HEK293 (cell line): ENCODE data around the gene PID1.

Experiments used
- CTCF ChIA-PET: fragments of 350-600 bp; formaldehyde crosslinking; extraction: SDS; loops from one replicate; lab custom pipeline; 2021; ENCODE audit warnings: antibody characterized with exemption; lab: Yijun Ruan, JAX
- POLR2A ChIA-PET: fragments of 300-600 bp; formaldehyde crosslinking; extraction: SDS; loops from one replicate; lab custom pipeline; 2020; ENCODE audit warnings: antibody characterized with exemption, inconsistent platforms; lab: Yijun Ruan, JAX
- H3K27ac ChIP-seq: fragments of 200-500 bp; sonication (Bioruptor generic); 2 replicates; pipeline ENCODE4 v1.5.1; 2014; ENCODE audit warnings: low read depth, low read length, control low read depth, inconsistent platforms; ENCODE audit errors: extremely low read depth
- H3K36me3 ChIP-seq, 2 experiments: fragments of 200-500 bp in 1 of 2; sonication (Bioruptor generic) in 1 of 2; 1 replicate in 1 of 2; 2 replicates in 1 of 2; pipeline ENCODE4 v1.5.1; 2014 to 2017; ENCODE audit warnings: inconsistent platforms in 2 of 2, low read length in 2 of 2; ENCODE audit not compliant: control insufficient read depth in 2 of 2, insufficient read depth in 1 of 2
- H3K4me1 ChIP-seq: fragments of 200-500 bp; sonication (Bioruptor generic); 2 replicates; pipeline ENCODE4 v1.5.1; 2014; ENCODE audit warnings: mild to moderate bottlenecking, low read length, inconsistent platforms; ENCODE audit not compliant: control insufficient read depth, insufficient read depth
- H3K4me3 ChIP-seq: 2 replicates; pipeline ENCODE4 v1.5.1; 2011; ENCODE audit warnings: low read depth, mild to moderate bottlenecking, control low read depth, low read length, moderate library complexity
- H3K9me3 ChIP-seq: fragments of 200-500 bp; sonication (Bioruptor generic); 2 replicates; pipeline ENCODE4 v1.5.1; 2014; ENCODE audit warnings: low read depth, low read length, inconsistent platforms; ENCODE audit not compliant: control insufficient read depth, insufficient read depth
- CTCF ChIP-seq: fragments of 450-650 bp; formaldehyde crosslinking; IDR thresholded peaks from 2 replicates; pipeline ENCODE4 v1.5.1; 2016; ENCODE audit warnings: missing biosample characterization, missing genetic modification characterization
- HOXC10 ChIP-seq: sonication (generic); formaldehyde crosslinking; IDR thresholded peaks from 2 replicates; pipeline ENCODE4 v1.8.1; 2023; ENCODE audit warnings: mild to moderate bottlenecking, missing genetic modification reagents
- INSM2 ChIP-seq: fragments of 450-650 bp; formaldehyde crosslinking; IDR thresholded peaks from 2 replicates; pipeline ENCODE4 v1.5.1; 2016; ENCODE audit warnings: missing biosample characterization, missing genetic modification characterization
- RBAK ChIP-seq: fragments of 450-650 bp; formaldehyde crosslinking; IDR thresholded peaks from 2 replicates; pipeline ENCODE4 v1.5.1; 2016; ENCODE audit warnings: missing biosample characterization, missing genetic modification characterization
- ZBTB44 ChIP-seq: fragments of 450-650 bp; IDR thresholded peaks from 2 replicates; pipeline ENCODE4 v1.5.1; 2018; ENCODE audit warnings: missing biosample characterization, mild to moderate bottlenecking, missing genetic modification characterization
- ZBTB6 ChIP-seq: fragments of 450-650 bp; formaldehyde crosslinking; IDR thresholded peaks from 2 replicates; pipeline ENCODE4 v1.5.1; 2017; ENCODE audit warnings: missing biosample characterization, missing genetic modification characterization
- ZNF138 ChIP-seq: fragments of 450-650 bp; formaldehyde crosslinking; IDR thresholded peaks from 2 replicates; pipeline ENCODE4 v1.5.1; 2016; ENCODE audit warnings: missing biosample characterization, missing genetic modification characterization, borderline replicate concordance
- ZNF16 ChIP-seq: fragments of 450-650 bp; formaldehyde crosslinking; IDR thresholded peaks from 2 replicates; pipeline ENCODE4 v1.5.1; 2016; ENCODE audit warnings: low read depth, missing biosample characterization, missing genetic modification characterization
- ZNF214 ChIP-seq: fragments of 450-650 bp; formaldehyde crosslinking; IDR thresholded peaks from 2 replicates; pipeline ENCODE4 v1.5.1; 2017; ENCODE audit warnings: missing biosample characterization, mild to moderate bottlenecking, missing genetic modification characterization, borderline replicate concordance
- ZNF274 ChIP-seq, 2 experiments: fragments of 200-500 bp in 1 of 2; fragments of 450-650 bp in 1 of 2; sonication (Bioruptor generic) in 1 of 2; formaldehyde crosslinking in 1 of 2; IDR thresholded peaks; 2 replicates each; pipeline versions ENCODE4 v1.5.1 to v1.6.1; 2014 to 2016; ENCODE audit warnings: borderline replicate concordance in 1 of 2, inconsistent platforms in 1 of 2, low read length in 1 of 2, missing biosample characterization in 1 of 2, missing genetic modification characterization in 1 of 2
- ZNF280D ChIP-seq: fragments of 450-650 bp; formaldehyde crosslinking; IDR thresholded peaks from 2 replicates; pipeline ENCODE4 v1.5.1; 2016; ENCODE audit warnings: missing biosample characterization, missing genetic modification characterization
- ZNF335 ChIP-seq: fragments of 450-650 bp; formaldehyde crosslinking; conservative IDR thresholded peaks from 2 replicates; pipeline ENCODE4 v1.5.1; 2016; ENCODE audit warnings: missing biosample characterization, missing genetic modification characterization
- ZNF549 ChIP-seq: fragments of 450-650 bp; IDR thresholded peaks from 2 replicates; pipeline ENCODE4 v1.5.1; 2018; ENCODE audit warnings: missing biosample characterization, missing genetic modification characterization, mild to moderate bottlenecking, inconsistent platforms, moderate library complexity
- ZNF621 ChIP-seq: fragments of 450-650 bp; formaldehyde crosslinking; IDR thresholded peaks from 2 replicates; pipeline ENCODE4 v1.5.1; 2017; ENCODE audit warnings: missing biosample characterization, missing genetic modification characterization
- ZNF777 ChIP-seq: fragments of 450-650 bp; formaldehyde crosslinking; IDR thresholded peaks from 2 replicates; pipeline ENCODE4 v1.5.1; 2017; ENCODE audit warnings: missing biosample characterization, missing genetic modification characterization, borderline replicate concordance
- ZNF843 ChIP-seq: fragments of 450-650 bp; formaldehyde crosslinking; IDR thresholded peaks from 2 replicates; pipeline ENCODE4 v1.5.1; 2016; ENCODE audit warnings: missing biosample characterization, missing genetic modification characterization

PID1 gene

GRCh38 chr2:229051798-229052197 is 219.3 kb downstream of the PID1 start:
- ChIA-PET CTCF (no interaction called here), POLR2A (no interaction called here)
- Histone ChIP-seq H3K4me3 (no peak overlapping the region), H3K9me3 (no peaks in the 10 kb centered on the region), H3K4me1 (no peaks in the 10 kb centered on the region), H3K27ac (no peak overlapping the region), H3K36me3 (no peaks in the 10 kb centered on the region)
- TF ChIP-seq ZNF138 (tag by site-specific recombination) (no peak), ZNF843 (tag by site-specific recombination) (no peak), INSM2 (tag by site-specific recombination) (no peak), ZNF335 (tag by site-specific recombination) (no peak), ZNF214 (no peak), CTCF (tag by site-specific recombination) (no peak), HOXC10 (CRISPR knock-in tag) (no peak), ZNF621 (tag by site-specific recombination) (no peak)

- no peaks in the 10 kb centered on the region for H3K9me3 ChIP-seq
- no peak overlapping the region for H3K27ac ChIP-seq
- no peaks in the 10 kb centered on the region for H3K4me1 ChIP-seq
- H3K4me3 ChIP-seq = no peak overlapping the region
- TF ChIP-seq ZBTB6 = no peak
- TF ChIP-seq ZNF274 (IDR thresholded peaks at IDR 0.05; ENCODE audit: low read length) = no peak
- TF ChIP-seq ZNF274 (tag by site-specific recombination; IDR thresholded peaks at IDR 0.05; ENCODE audit: borderline replicate concordance) = no peak
- no peak for TF ChIP-seq ZBTB44 (tag by site-specific recombination)
- TF ChIP-seq ZNF280D (tag by site-specific recombination) = no peak
- no peak for TF ChIP-seq ZNF777 (tag by site-specific recombination)
- no peak for TF ChIP-seq ZNF549 (tag by site-specific recombination)
- TF ChIP-seq ZNF16 (tag by site-specific recombination) = no peak
- TF ChIP-seq RBAK (tag by site-specific recombination) = no peak
- CTCF ChIA-PET = interaction anchor here (0.7 kb wide), 1 partner anchor 537 kb away, joined by 3 read pairs; no protein-coding TSS in a partner anchor
- H3K36me3 ChIP-seq = no peaks in the 10 kb centered on the region
- POLR2A ChIA-PET = no interaction called here
Observed at GRCh38 chr2:229050133-229050532, 221.0 kb downstream of the PID1 start.
